Measurements from ENCODE around the gene IGSF9B.

IGSF9B gene

GRCh38 chr11:133889188-133889587, 67.6 kb downstream of the IGSF9B start:
- DNase-seq (ENCODE audit: low read depth, low spot score): no peak
- H3K27ac ChIP-seq: no peak overlapping the region

- DNase-seq (ENCODE audit: low read depth, low spot score): no peak
- no peak overlapping the region for H3K27ac ChIP-seq
Measured at GRCh38 chr11:133887692-133888332, 69.0 kb downstream of the IGSF9B start.

GRCh38 chr11:133886029-133886428, 70.7 kb downstream of the IGSF9B start:
- no peak for DNase-seq (ENCODE audit: low read depth, low spot score)
- no peak overlapping the region for H3K27ac ChIP-seq

GRCh38 chr11:133872160-133872559, 84.6 kb downstream of the IGSF9B start:
- DNase-seq (ENCODE audit: low read depth, low spot score): no peak
- no peak overlapping the region for H3K27ac ChIP-seq

- H3K27ac ChIP-seq: no peak overlapping the region
- no peak for DNase-seq (ENCODE audit: low read depth, low spot score)
Measured at GRCh38 chr11:133867456-133867855, 89.3 kb downstream of the IGSF9B start.

GRCh38 chr11:133865466-133865865, 91.3 kb downstream of the IGSF9B start:
- no peak for DNase-seq (ENCODE audit: low read depth, low spot score)
- H3K27ac ChIP-seq: no peak overlapping the region

GRCh38 chr11:133864756-133865155, 92.0 kb downstream of the IGSF9B start:
- H3K27ac ChIP-seq: no peak overlapping the region
- DNase-seq (ENCODE audit: low read depth, low spot score): no peak

GRCh38 chr11:133860151-133860550, 96.6 kb downstream of the IGSF9B start:
- no peak overlapping the region for H3K27ac ChIP-seq
- no peak for DNase-seq (ENCODE audit: low read depth, low spot score)
